ENCODE results near the gene STAG3. TPM values are rescaled to one million over a fixed set of nuclear protein-coding genes. Genes with fewer than 3 reads are reported as not detected.

STAG3 gene
- total RNA-seq, 1 donor from 2014 or later: 2.3 TPM

GRCh38 chr7:100148225-100148558 is 29.5 kb upstream of the STAG3 start:
- no peak for TF ChIP-seq CTCF (IDR thresholded peaks at IDR 0.05)
- Histone ChIP-seq H3K9me3 (no peaks in the 10 kb centered on the region), H3K4me1 (peaks cover 7% of the 10 kb centered on the region), H3K36me3 (no peaks in the 10 kb centered on the region), H3K4me3 (peak overlapping the region; percentile 88), H3K27me3 (no peaks in the 10 kb centered on the region), H3K27ac (peak overlapping the region; percentile 77)
- DNase-seq: no peak
- intact Hi-C loops (cut with DNase I): no loop called here
- ATAC-seq: no peak

- Histone ChIP-seq H3K4me1 (peaks cover 11% of the 10 kb centered on the region), H3K27ac (peak within 1 kb of the TSS; percentile 85), H3K36me3 (no peaks in the 10 kb centered on the region), H3K9me3 (no peaks in the 10 kb centered on the region), H3K4me3 (peak within 1 kb of the TSS; percentile 88), H3K27me3 (no peaks in the 10 kb centered on the region)
- no peak for TF ChIP-seq CTCF (IDR thresholded peaks at IDR 0.05)
- ATAC-seq: peak; percentile 99
- DNase-seq: peak; percentile 99
- intact Hi-C loops (cut with DNase I): no loop called here
These were observed 29.0 kb upstream of the STAG3 start, which contains the start of gene LAMTOR4 for GRCh38 chr7:100148559-100149328. Gene LAMTOR4, plus strand, starts transcription at chr7:100148918. Its CDS starts 55 bp downstream, at chr7:100148973.

- DNase-seq (no peak), ATAC-seq (no peak)
- Histone ChIP-seq H3K36me3 (peaks cover 25% of the 10 kb centered on the region), H3K4me1 (peaks cover 19% of the 10 kb centered on the region), H3K9me3 (no peaks in the 10 kb centered on the region), H3K27ac (no peak overlapping the region), H3K4me3 (no peak overlapping the region), H3K27me3 (no peaks in the 10 kb centered on the region)
- TF ChIP-seq CTCF (IDR thresholded peaks at IDR 0.05): no peak
- intact Hi-C loops (cut with DNase I): no loop called here
These were observed 25.3 kb upstream of the STAG3 start for GRCh38 chr7:100152404-100152803.

- ATAC-seq: no peak
- TF ChIP-seq CTCF (IDR thresholded peaks at IDR 0.05): no peak
- no peak overlapping the region for H3K27ac ChIP-seq
- peaks cover 25% of the 10 kb centered on the region for H3K36me3 ChIP-seq
- no peak for DNase-seq
- H3K27me3 ChIP-seq: no peaks in the 10 kb centered on the region
- no peak overlapping the region for H3K4me3 ChIP-seq
- intact Hi-C loops (cut with DNase I): no loop called here
- peaks cover 23% of the 10 kb centered on the region for H3K4me1 ChIP-seq
- H3K9me3 ChIP-seq: no peaks in the 10 kb centered on the region
These were observed 24.6 kb upstream of the STAG3 start for GRCh38 chr7:100152937-100153666.

GRCh38 chr7:100153708-100154535 is 23.8 kb upstream of the STAG3 start:
- Histone ChIP-seq H3K27me3 (no peaks in the 10 kb centered on the region), H3K27ac (no peak overlapping the region), H3K9me3 (no peaks in the 10 kb centered on the region), H3K4me1 (peaks cover 23% of the 10 kb centered on the region), H3K36me3 (peaks cover 25% of the 10 kb centered on the region), H3K4me3 (no peak overlapping the region)
- DNase-seq: no peak
- intact Hi-C loops (cut with DNase I): no loop called here
- ATAC-seq: no peak
- no peak for TF ChIP-seq CTCF (IDR thresholded peaks at IDR 0.05)
